RPMI8226 (cell line): ENCODE data around the gene NFKBIB.

Experiments used
- DNase-seq: peaks from one replicate; pipeline ENCODE4 v3.0.0-alpha.2; 2015

Gene NFKBIB

GRCh38 chr19:38905620-38906019 is 5.9 kb downstream of the NFKBIB start:
- DNase-seq, result no peak

GRCh38 chr19:38907227-38907626 is 7.5 kb downstream of the NFKBIB start:
- no peak for DNase-seq

GRCh38 chr19:38907670-38908069 is 7.9 kb downstream of the NFKBIB start:
- no peak for DNase-seq

GRCh38 chr19:38908911-38909310 is 9.1 kb downstream of the NFKBIB start:
- DNase-seq, result no peak

- DNase-seq, result no peak
Measured at GRCh38 chr19:38910488-38910887, 10.7 kb downstream of the NFKBIB start.

- no peak for DNase-seq
Measured at GRCh38 chr19:38911388-38912001, 11.7 kb downstream of the NFKBIB start.

GRCh38 chr19:38912600-38913514 is 13.1 kb downstream of the NFKBIB start:
- peak; percentile 8 for DNase-seq

GRCh38 chr19:38913958-38914357 is 14.2 kb downstream of the NFKBIB start:
- no peak for DNase-seq

- no peak for DNase-seq
Measured at GRCh38 chr19:38915329-38916321, 15.9 kb downstream of the NFKBIB start.

- DNase-seq, result no peak
Measured at GRCh38 chr19:38917516-38917915, 17.7 kb downstream of the NFKBIB start.

GRCh38 chr19:38917921-38918491 is 18.2 kb downstream of the NFKBIB start:
- DNase-seq, result peak; percentile 20

GRCh38 chr19:38918526-38918925 is 18.8 kb downstream of the NFKBIB start:
- no peak for DNase-seq

GRCh38 chr19:38919837-38920601 is 20.2 kb downstream of the NFKBIB start:
- DNase-seq, result no peak

- no peak for DNase-seq
Measured at GRCh38 chr19:38920602-38921419, 21.0 kb downstream of the NFKBIB start.

GRCh38 chr19:38921420-38922274 is 21.9 kb downstream of the NFKBIB start:
- no peak for DNase-seq

- DNase-seq, result no peak
Measured at GRCh38 chr19:38922482-38922881, 22.7 kb downstream of the NFKBIB start.

- DNase-seq, result no peak
Measured at GRCh38 chr19:38924388-38924787, 24.6 kb downstream of the NFKBIB start.

GRCh38 chr19:38928391-38929001 is 28.7 kb downstream of the NFKBIB start:
- DNase-seq, result no peak
